GM21528 (cell line): ENCODE results near the gene SCARB1.

ENCODE experiments used
- ATAC-seq: cut with Tn5 transposase; IDR thresholded peaks from one replicate; pipeline ENCODE4 v1.9.1; 2021; ENCODE audit warnings: mild to moderate bottlenecking, moderate library complexity; ENCODE audit not compliant: unreplicated experiment, low FRiP score

Gene SCARB1

DNA sequence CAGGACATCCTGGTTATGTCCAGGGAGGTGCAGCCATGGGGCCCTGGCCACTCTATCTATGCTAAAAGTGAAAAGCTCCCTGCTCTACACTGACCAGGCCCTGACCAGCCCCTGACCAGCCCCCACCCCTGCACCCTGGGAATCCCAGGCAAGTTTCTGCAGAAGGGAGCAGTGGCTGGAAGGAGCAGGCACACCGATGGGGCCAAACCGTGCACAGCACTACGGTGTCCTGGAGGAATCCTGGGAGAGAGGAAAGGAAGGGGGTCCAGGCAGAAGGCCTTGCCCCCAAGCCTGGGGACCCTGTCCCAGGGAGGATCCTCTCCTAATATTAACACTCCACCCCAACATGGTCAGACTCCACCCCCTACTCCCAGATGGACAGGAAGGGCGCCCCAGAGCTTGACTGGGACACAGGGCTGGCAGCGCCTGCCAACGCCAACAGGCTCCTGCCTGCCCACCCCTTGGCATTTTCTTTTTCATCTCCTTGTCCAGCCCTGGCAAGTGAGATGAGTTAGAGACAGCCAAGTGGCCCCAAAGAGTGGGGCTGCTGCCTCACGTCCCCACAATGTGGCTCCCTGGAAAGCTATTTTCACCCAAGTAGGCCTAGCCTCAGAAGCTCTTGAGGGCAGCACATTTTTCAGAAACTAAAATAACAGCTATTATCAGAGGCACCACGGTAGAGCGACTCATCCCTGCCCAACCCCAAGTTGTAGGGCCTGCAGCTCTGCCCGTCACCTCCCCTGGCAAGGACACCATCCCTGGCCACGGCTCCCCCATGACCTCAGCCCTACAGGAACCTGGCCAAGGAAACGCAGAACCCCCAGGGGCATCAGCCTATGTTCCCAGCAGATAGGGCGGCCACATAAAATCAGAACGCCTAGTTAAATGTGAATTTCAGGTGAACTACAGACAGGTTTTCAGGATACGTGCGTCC, 82.6 kb downstream of the SCARB1 start:
- ATAC-seq: no peak

DNA sequence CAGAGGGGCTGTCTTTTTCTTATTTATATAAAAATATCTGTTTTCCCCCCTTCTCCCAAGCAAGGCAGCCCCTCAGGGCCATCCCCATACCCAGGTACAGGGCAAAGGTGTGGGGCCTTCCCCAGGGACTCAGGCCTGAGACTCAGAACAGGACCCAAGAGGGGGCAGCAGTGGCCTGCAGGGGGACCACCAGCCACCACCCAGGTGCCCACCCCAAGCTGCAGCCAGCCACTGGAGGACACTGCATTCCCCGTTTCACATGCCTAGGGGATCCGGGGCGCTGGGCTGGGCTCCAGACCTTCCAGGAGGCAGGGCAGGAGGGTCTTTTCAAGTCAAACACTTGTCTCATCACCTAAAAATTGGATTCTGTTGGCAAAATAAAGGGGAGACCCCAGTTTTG, 83.3 kb downstream of the SCARB1 start:
- no peak for ATAC-seq

DNA sequence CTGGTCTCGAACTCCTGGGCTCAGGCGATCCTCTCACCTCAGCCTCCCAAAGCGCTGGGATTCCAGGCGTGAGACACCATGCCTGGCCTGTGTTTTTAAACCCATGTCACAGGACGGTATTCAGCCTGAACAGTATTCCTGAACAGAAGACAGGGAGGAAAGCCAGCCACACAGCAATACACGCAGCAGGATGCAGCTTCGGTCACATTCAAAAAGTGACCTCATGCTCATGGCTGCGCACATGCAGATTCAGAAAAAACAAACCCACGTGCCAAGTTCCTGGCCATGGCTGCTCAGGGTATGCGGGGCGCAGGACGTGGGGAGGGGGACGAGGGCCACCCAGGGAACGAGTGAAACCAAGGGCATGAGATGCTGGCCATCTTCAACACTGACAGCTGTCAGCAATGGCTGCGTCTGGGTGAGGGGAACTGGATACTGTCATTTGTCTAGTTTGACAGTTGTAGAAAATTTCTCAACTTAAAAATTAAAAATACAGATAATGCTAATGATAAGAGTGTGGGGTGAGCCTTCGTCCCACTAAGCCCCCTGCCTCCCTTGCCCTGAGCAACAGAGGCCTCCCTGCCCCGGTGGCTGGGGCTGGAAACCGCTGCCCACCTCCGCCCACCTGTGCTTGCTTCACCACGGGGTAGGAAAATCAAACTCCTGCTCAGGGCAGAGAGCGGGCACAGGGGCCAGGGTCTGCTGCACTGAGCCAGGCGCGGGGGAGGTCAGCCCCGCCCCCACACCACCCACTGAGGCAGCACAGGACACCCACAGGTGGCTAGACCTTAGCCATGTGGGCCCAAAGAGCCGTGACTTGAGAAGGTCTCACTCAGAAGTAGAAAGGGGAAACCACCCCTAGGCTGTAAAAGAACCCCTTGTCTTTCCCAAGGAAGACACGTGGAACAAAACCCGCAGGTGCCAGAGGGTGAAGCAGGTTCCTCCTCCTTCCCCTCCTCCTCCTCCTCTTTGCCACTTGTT, 84.2 kb downstream of the SCARB1 start:
- no peak for ATAC-seq

DNA sequence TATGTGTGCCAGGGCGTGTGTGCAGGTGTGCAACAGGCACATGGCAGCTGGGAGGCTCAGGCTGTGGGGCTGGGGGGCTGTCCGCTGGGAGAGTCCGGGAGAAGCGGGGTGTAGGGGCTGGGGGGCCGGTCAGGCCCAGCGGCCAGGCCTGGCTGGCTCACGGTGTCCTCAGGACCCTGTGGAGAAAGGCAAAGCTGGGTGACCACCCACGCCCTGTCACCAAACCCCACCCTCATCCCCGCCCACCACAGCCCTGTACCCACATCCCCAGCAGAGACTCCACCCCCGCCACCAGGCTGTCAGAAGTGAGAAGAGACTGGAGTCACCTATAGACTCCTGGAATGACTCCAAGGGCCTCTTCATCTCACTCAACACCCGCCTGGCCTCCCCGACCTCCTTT, 85.3 kb downstream of the SCARB1 start:
- ATAC-seq: no peak

DNA sequence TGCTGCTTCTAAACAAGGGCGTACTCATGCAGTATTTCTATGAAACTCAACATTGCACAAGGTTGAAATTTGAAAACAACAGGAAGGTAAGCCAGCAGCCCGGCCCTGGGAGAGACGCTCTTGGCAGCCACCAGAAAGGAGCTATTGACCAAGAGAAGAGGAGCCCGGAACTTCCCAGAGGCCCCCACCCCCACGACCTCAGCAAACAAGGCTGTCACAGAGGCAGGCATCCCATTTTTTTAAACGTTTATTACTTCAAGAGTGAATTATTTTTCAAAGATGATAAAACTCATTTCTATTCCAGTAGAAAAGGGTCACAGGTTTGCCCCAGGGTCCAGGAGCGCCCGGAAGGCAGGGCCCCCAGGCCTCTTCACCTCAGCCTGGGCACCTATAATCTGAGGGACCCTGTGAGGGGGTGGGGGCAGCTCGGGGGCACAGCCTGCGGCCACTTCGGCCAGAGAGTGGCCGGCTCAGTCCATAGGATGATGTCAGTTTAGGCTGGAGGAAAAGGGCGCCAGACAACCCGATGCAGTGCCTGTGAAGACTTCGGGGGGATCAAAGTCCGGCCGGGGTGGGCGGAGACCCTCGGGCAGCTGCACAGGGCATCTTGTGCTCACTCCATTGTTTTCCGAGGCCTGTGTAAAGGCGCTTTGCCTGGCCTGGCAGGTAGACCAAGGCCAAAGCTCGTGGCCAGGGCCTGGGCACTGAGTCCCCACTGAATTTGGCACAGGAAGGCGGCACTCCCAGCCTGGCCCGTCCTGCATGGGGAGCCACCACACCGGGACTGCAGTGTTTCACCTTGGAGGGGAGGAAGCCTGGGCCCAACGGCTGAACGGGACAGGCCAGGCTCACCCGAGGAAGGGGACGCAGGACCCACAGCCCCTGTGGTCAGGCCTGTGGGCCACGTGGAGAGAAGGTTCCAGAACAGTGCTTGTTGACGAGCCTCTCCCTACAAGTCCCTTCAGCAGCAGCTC, 86.0 kb downstream of the SCARB1 start:
- no peak for ATAC-seq

DNA sequence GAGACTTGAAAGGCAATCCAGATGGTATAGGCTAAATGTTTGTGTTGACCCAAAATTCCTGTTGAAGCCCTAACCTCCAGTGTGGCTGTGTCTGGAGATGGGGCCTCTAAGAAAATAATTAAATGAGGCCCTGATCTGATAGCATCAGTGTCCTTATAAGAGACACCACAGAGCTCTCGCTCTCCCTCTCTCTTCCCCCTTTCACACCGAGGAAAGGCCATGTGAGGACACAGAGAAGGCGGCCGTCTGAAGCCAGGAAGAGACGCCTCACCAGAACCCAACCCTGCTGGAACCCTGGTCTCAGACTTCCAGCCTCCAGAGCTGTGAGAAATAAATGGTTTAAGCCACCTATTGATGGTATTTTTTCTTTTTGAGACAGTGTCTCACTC, 87.5 kb downstream of the SCARB1 start:
- ATAC-seq: no peak

DNA sequence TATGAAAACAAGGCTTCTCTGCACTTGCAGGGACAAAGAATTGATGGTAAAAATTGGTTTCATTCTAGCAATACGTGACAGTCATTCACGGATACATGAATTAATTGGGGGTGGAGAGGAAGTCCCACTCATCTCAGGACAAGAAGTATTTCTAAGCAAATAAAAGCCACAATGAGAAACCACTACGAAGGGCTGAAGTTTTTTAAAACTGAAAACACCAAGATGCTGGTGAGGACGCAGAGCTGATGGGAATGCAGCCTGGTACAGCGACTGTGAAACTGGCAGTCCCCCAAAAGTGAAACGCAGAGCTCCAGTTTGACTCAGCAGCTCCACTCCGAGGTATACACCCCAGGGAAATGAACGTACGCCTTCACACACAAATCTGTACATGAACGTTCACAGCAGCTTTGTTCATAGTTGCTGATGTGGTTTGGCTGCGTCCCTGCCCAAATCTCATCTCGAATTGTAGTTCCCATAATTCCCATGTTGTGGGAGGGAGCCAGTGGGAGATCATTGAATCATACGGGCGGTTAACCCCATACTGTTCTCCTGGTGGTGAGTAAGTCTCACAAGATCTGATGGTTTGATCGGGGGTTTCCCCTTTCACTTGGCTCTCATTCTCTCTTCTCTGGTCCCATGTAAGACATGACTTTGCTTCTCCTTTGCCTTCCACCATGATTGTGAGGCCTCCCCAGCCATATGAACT, 89.0 kb downstream of the SCARB1 start:
- ATAC-seq: peak; percentile 82

DNA sequence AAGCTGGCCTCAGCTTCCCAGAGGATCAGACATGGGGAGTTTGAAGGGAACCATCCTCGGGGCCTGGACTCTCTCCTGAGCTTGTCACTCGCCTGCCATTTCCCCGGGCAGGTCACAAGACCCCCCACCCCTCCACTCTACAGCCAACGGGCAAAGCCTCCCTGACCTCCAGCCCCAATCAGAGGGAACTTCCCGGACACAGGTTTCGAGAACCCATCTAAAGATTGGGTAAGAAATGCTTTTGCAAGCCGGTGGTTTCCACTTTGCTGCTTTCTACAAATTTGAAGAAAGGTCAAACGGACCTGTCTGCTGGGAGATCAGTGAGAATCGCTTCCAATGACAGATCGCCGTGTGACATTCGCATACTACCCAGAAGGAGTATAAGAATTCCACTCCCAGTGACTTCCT, 89.6 kb downstream of the SCARB1 start:
- ATAC-seq: peak; percentile 44

DNA sequence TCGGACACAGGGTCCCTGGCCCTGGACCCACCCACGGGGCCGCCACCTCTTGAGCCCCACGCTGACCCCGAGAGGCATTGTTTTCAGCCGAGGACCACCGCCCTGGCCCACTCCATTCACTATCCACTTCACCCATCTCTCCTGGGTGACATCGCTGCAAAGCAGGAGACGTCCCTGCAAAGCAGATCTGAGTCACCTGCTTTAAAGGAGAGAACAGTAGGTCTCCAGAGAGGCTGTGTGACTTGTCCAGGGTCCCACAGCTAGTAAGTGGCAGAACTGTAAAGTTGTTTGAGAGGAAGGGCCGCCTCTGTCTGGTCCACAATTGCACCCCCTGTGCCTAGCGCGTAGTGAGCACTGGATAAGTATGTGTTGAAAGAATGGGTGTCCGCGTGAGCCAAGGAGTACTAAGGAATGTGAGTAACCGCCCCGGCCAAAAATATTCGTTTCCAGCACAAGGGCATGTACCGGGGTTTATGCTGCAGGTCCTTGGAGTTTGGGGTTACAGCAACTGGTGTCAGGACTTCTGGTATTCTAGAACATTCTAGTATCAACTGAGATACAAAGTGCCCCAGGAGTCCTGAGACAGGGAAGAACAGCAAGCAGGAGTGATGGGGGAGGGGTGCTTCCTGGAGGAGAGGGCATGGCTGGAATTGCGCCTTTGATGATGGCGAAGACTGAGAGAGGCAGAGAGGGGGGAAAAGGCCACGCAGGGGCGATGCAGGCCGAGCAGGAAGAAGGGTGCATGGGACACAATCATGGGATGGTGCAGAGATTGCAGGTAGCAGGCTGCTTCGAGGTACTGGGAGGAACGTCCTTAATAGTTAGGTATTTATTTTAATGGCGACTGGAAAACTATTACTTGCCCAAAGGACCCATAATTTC, 91.1 kb downstream of the SCARB1 start:
- no peak for ATAC-seq

DNA sequence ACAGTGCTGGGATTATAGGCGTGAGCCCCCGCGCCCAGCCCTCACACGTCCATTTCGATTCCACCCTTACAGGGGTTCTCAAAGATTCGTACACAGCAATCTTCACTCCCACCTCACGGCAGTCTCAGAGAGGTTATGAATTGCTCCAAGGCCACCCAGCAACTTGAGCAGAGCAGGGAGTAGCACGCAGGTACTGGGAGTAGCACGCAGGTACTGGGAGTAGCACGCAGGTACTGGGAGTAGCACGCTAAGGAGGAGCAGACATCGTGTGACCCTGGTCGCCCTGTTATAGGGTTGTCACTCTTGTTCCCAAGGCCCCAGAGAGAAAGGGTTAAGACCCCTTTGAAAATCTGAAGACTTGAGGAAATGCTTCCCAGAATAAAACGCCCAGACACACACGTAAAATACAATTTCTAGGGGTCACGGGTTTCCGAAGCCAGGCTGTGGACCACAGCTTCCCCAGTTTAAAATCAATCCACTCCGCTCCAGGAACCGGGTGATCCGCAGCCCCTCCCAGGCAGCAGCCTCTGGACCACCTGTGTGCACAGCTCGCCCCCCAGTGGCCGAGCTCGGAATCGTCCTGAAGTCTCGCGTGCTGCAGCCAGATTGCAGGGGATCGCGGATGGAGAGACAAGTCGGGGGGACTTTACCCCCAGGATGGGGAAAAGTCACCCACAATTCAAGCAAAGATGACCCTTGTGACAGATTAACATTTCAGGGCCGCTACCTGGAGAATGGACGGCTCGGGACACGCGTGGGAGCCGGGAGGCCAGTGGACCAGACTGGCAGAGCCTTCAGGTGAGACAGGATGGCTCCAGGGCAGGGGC, 92.0 kb downstream of the SCARB1 start:
- ATAC-seq: no peak

DNA sequence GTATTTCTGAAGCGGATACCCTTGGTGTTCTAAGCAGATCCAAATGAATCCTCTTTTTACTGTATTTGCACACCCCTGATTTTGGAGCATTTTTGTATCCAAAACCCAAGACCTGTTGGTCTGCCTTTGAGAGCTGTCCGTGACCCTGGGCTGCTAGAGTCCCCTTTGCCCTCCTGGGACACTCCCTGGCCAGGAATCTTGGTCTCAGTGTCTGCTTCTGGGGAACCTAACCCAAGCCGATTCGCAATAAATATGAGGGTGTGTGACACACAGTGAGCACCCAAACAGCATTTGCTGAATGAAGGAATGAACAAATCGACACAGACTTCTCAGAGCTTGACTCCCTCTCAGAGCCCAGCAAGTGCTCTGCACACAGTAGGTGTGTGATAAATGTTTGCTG, 92.9 kb downstream of the SCARB1 start:
- ATAC-seq: no peak

DNA sequence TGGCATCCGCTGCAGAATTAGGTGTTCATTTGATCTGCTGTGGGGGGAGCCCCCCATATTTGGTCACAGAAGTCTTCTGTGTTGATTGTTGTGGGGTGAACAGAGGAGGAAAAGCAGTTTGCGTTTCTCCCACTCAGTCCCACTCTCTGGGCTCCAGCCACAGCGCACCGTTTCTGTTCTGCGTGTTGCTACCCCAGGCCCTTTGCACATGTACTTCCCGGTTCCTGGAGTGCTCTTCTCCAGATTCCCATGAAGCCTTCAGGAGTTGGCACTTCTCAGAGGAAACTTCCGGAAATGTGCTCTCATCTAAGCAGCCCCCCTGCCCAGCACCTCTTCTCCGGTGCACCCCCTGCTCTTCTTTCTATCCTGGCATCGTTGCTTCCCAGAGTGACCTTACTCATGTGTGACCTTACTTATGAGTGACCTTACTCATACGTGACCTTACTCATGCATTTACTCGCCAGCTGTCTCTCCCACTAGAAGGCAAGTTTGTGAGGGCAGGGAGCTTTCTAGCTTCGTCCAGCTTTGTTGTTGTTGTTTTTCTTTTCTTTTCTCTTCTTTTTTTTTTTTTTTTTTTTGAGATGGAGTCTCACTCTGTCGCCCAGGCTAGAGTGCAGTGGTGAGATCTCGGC, 93.7 kb downstream of the SCARB1 start:
- no peak for ATAC-seq

DNA sequence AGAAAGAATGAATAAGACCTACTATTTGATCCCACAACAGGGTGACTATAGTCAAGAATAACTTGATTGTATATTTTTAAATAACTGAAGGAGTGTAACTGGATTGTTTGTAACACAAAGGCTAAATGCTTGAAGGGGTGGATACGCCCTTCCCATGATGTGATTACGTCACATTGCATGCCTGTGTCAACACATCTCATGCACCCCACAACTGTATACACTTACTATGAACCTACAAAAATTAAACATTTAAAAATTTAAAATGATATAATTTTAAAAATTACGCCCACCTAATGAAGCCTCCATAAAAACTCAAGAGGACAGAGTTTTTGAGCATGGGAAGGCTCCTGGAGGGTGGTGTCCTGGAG, 94.5 kb downstream of the SCARB1 start:
- no peak for ATAC-seq

DNA sequence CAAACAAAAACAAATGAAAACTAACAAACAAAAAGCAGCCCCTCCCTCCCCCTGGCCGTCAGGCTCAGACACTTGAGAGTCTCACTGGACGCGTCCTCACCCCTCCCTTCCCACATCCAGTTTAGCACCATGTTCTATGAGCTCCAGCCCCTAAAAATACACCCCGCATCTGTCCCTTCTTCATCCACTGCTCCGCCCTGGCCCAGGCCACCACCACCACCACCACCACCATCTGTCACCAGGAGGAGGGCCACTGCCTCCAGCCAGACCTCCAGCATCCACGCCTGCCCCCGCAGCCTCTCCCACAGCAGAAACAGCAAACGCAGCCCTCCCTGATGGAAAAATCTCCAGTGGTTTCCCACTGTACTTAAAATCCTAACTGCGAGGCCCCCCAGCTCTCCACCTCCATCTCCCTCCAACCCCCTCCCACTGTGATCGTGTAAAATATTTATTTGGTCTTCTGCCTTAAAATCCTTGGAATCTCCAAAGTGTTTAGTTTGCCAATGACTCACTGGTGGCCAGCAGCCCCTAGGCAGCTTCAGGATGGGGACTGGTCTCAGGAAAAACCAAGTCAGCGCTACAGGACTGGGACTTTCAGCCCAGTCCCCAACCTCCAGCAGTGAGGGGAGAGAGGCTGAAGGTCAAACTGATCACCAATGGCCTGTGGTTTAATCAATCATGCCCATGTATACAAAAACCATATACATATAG, 95.1 kb downstream of the SCARB1 start:
- no peak for ATAC-seq

DNA sequence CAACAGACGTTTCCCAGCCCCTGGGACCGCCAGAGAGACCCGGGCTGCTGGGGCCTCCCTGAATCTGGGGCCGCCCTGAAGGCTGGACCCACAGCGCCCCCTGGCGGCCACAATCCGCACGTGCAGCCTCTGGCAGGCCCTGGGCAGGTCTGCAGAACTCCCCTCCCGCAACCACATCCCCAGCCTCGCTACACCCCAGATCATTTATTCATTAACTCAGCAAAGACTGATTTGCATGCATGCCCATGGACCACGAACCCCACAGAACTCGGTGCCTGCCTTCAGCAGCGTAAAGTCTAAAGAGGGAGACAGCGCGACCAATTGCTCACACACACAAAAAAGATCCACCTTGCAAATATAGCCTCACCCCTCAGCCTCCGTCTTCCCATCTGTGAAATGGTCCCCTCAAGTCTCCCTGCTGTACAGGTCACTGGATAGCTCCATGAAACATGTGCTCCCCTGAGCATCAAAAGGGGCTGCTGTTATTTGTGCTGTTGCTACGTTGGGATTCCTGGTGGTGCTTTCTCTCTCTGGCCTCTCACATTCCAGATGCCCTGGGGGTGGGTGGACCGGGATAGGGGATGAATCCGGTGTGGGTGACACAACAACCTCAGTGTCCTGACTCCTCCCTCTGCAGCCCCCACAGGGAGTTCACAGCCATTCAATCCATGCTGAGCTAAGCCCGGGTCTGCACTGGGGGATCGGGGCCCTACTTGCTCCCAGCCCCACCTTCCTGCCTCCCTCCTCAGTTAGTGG, 96.4 kb downstream of the SCARB1 start:
- peak; percentile 60 for ATAC-seq

DNA sequence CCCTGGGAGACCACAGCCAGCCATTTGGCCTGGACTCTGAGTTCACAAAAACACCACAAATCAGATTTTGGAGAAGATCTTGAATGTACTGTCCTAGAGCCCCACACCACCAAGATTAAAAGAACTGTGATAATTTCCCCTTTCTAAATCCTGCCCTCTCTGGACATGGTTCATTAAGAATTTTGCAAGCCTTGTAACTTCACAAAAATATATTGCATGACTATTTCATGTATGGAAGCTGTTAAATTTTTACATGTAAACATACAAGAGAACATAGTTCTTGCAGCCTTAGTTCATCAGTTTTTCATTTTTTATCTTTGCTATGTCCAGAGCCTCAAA, 97.0 kb downstream of the SCARB1 start:
- no peak for ATAC-seq
